Activated CD4-positive, alpha-beta T cell treated with anti-CD3 and anti-CD28 coated beads, Interleukin-2, amount 10 ng/mL, durations not matched to agents 24 days and 14 days (primary cell): Measurements from ENCODE around the gene OR51B2. TPM values are rescaled to one million over a fixed set of nuclear protein-coding genes. Genes with fewer than 3 reads are reported as not detected.
"Not testable (repeated sequence)": the region's sequence is repeated elsewhere in the genome, so short reads cannot be mapped to it uniquely, and the experiment has no call there.

Source experiments
- DNase-seq: peaks from one replicate; pipeline ENCODE4 v3.0.0; 2022
- H3K27ac Mint-ChIP-seq: one replicate; pipeline ENCODE4 v1.8.0; 2022; ENCODE audit warnings: mild to moderate bottlenecking, mixed read lengths
- H3K27me3 Mint-ChIP-seq: one replicate; pipeline ENCODE4 v1.8.0; 2022; ENCODE audit warnings: mixed read lengths
- H3K36me3 Mint-ChIP-seq: one replicate; pipeline ENCODE4 v1.8.0; 2022; ENCODE audit warnings: low read depth, mild to moderate bottlenecking, mixed read lengths
- H3K4me1 Mint-ChIP-seq: one replicate; pipeline ENCODE4 v1.8.0; 2021; ENCODE audit warnings: mixed read lengths
- H3K4me3 Mint-ChIP-seq: one replicate; pipeline ENCODE4 v1.8.0; 2022; ENCODE audit warnings: mild to moderate bottlenecking, moderate library complexity, mixed read lengths
- H3K9me3 Mint-ChIP-seq: one replicate; pipeline ENCODE4 v1.8.0; 2021; ENCODE audit warnings: mixed read lengths
- intact Hi-C: fragments of 100-400 bp; cut with micrococcal nuclease; formaldehyde crosslinking; loops from one replicate; pipeline ENCODE4 v1.15.1; 2023
- total RNA-seq: library from RNA; stranded (reverse); gene quantifications from 2 replicates; pipeline ENCODE4 v1.2.3, GENCODE V29; 2022

OR51B2 gene
- total RNA-seq, 1 donor from 2014 or later, result not detected

- Mint-ChIP-seq H3K4me3 (no peak overlapping the region), H3K36me3 (no peaks in the 10 kb centered on the region), H3K4me1 (no peaks in the 10 kb centered on the region), H3K27ac (no peak overlapping the region), H3K9me3 (no peaks in the 10 kb centered on the region), H3K27me3 (peaks cover 4% of the 10 kb centered on the region)
- DNase-seq, result no peak
- intact Hi-C loops, result no loop called here
These were observed 25.6 kb downstream of the OR51B2 start for GRCh38 chr11:5298451-5298850.

GRCh38 chr11:5297721-5298323 is 26.3 kb downstream of the OR51B2 start:
- no peaks in the 10 kb centered on the region for H3K9me3 Mint-ChIP-seq
- H3K4me3 Mint-ChIP-seq, result no peak overlapping the region
- H3K27me3 Mint-ChIP-seq, result peaks cover 4% of the 10 kb centered on the region
- H3K4me1 Mint-ChIP-seq, result no peaks in the 10 kb centered on the region
- intact Hi-C loops, result no loop called here
- no peak overlapping the region for H3K27ac Mint-ChIP-seq
- no peak for DNase-seq
- H3K36me3 Mint-ChIP-seq, result no peaks in the 10 kb centered on the region

- H3K4me1 Mint-ChIP-seq, intact Hi-C loops, H3K36me3 Mint-ChIP-seq, H3K4me3 Mint-ChIP-seq, H3K27ac Mint-ChIP-seq, DNase-seq, H3K9me3 Mint-ChIP-seq, H3K27me3 Mint-ChIP-seq: not testable (repeated sequence)
These were observed 29.6 kb downstream of the OR51B2 start for GRCh38 chr11:5294342-5294995.

GRCh38 chr11:5293028-5293427 is 31.1 kb downstream of the OR51B2 start:
- Mint-ChIP-seq H3K9me3 (no peaks in the 10 kb centered on the region), H3K27ac (no peak overlapping the region), H3K36me3 (no peaks in the 10 kb centered on the region), H3K4me1 (no peaks in the 10 kb centered on the region), H3K4me3 (no peak overlapping the region), H3K27me3 (peaks cover 4% of the 10 kb centered on the region)
- intact Hi-C loops, result no loop called here
- DNase-seq, result no peak

GRCh38 chr11:5291207-5291838 is 32.8 kb downstream of the OR51B2 start:
- H3K4me1 Mint-ChIP-seq, result no peaks in the 10 kb centered on the region
- no peak overlapping the region for H3K27ac Mint-ChIP-seq
- H3K4me3 Mint-ChIP-seq, result no peak overlapping the region
- no peak for DNase-seq
- H3K36me3 Mint-ChIP-seq, result no peaks in the 10 kb centered on the region
- no peaks in the 10 kb centered on the region for H3K27me3 Mint-ChIP-seq
- intact Hi-C loops, result no loop called here
- no peaks in the 10 kb centered on the region for H3K9me3 Mint-ChIP-seq

- intact Hi-C loops, result no loop called here
- H3K9me3 Mint-ChIP-seq, result no peaks in the 10 kb centered on the region
- H3K27ac Mint-ChIP-seq, result no peak overlapping the region
- no peak overlapping the region for H3K4me3 Mint-ChIP-seq
- H3K36me3 Mint-ChIP-seq, result no peaks in the 10 kb centered on the region
- no peaks in the 10 kb centered on the region for H3K4me1 Mint-ChIP-seq
- no peak for DNase-seq
- no peaks in the 10 kb centered on the region for H3K27me3 Mint-ChIP-seq
These were observed 34.0 kb downstream of the OR51B2 start for GRCh38 chr11:5290106-5290505.

GRCh38 chr11:5289696-5290095 is 34.4 kb downstream of the OR51B2 start:
- no peaks in the 10 kb centered on the region for H3K36me3 Mint-ChIP-seq
- DNase-seq, result no peak
- no peaks in the 10 kb centered on the region for H3K4me1 Mint-ChIP-seq
- no peaks in the 10 kb centered on the region for H3K27me3 Mint-ChIP-seq
- H3K27ac Mint-ChIP-seq, result no peak overlapping the region
- no peak overlapping the region for H3K4me3 Mint-ChIP-seq
- H3K9me3 Mint-ChIP-seq, result no peaks in the 10 kb centered on the region
- intact Hi-C loops, result no loop called here

GRCh38 chr11:5288906-5289550 is 35.1 kb downstream of the OR51B2 start:
- H3K27ac Mint-ChIP-seq, result no peak overlapping the region
- no peaks in the 10 kb centered on the region for H3K9me3 Mint-ChIP-seq
- H3K4me3 Mint-ChIP-seq, result no peak overlapping the region
- no peaks in the 10 kb centered on the region for H3K36me3 Mint-ChIP-seq
- intact Hi-C loops, result no loop called here
- DNase-seq, result no peak
- no peaks in the 10 kb centered on the region for H3K27me3 Mint-ChIP-seq
- H3K4me1 Mint-ChIP-seq, result no peaks in the 10 kb centered on the region

GRCh38 chr11:5288108-5288905 is 35.8 kb downstream of the OR51B2 start:
- no peak for DNase-seq
- Mint-ChIP-seq H3K36me3 (no peaks in the 10 kb centered on the region), H3K9me3 (no peaks in the 10 kb centered on the region), H3K27me3 (no peaks in the 10 kb centered on the region), H3K27ac (no peak overlapping the region), H3K4me3 (no peak overlapping the region), H3K4me1 (no peaks in the 10 kb centered on the region)
- intact Hi-C loops, result no loop called here

GRCh38 chr11:5286901-5287300 is 37.2 kb downstream of the OR51B2 start:
- H3K9me3 Mint-ChIP-seq, result no peaks in the 10 kb centered on the region
- no peak for DNase-seq
- no peaks in the 10 kb centered on the region for H3K4me1 Mint-ChIP-seq
- no peak overlapping the region for H3K4me3 Mint-ChIP-seq
- intact Hi-C loops, result no loop called here
- no peaks in the 10 kb centered on the region for H3K36me3 Mint-ChIP-seq
- no peaks in the 10 kb centered on the region for H3K27me3 Mint-ChIP-seq
- no peak overlapping the region for H3K27ac Mint-ChIP-seq

- intact Hi-C loops, result no loop called here
- Mint-ChIP-seq H3K4me1 (no peaks in the 10 kb centered on the region), H3K4me3 (no peak overlapping the region), H3K9me3 (no peaks in the 10 kb centered on the region), H3K36me3 (no peaks in the 10 kb centered on the region), H3K27me3 (no peaks in the 10 kb centered on the region), H3K27ac (no peak overlapping the region)
- no peak for DNase-seq
These were observed 37.7 kb downstream of the OR51B2 start for GRCh38 chr11:5286351-5286750.

GRCh38 chr11:5285703-5286340 is 38.3 kb downstream of the OR51B2 start:
- no peak overlapping the region for H3K4me3 Mint-ChIP-seq
- no peaks in the 10 kb centered on the region for H3K27me3 Mint-ChIP-seq
- no peak overlapping the region for H3K27ac Mint-ChIP-seq
- no peaks in the 10 kb centered on the region for H3K9me3 Mint-ChIP-seq
- no peaks in the 10 kb centered on the region for H3K4me1 Mint-ChIP-seq
- DNase-seq, result no peak
- intact Hi-C loops, result no loop called here
- H3K36me3 Mint-ChIP-seq, result no peaks in the 10 kb centered on the region

- Mint-ChIP-seq H3K27ac (no peak overlapping the region), H3K27me3 (no peaks in the 10 kb centered on the region), H3K36me3 (no peaks in the 10 kb centered on the region), H3K4me1 (peaks cover 3% of the 10 kb centered on the region), H3K4me3 (no peak overlapping the region), H3K9me3 (no peaks in the 10 kb centered on the region)
- intact Hi-C loops, result no loop called here
- no peak for DNase-seq
These were observed 39.5 kb downstream of the OR51B2 start for GRCh38 chr11:5284637-5285036.
